Caco-2 (cell line): ENCODE measurements around the gene MTREX. TPM values are rescaled to one million over a fixed set of nuclear protein-coding genes. Genes with fewer than 3 reads are reported as not detected.

Experiments used
- BruUV-seq: library from RNA; stranded (reverse); fragments of 400-500 nt; replicated peaks from 2 replicates; lab custom pipeline; 2021; lab: Mats Ljungman, UMichigan
- CTCF ChIA-PET: fragments of 300-600 bp; sonication (Branson Sonifier 250); formaldehyde crosslinking; loops from one replicate; lab custom pipeline; 2022; ENCODE audit warnings: antibody characterized with exemption; lab: Charles Lee
- POLR2A ChIA-PET: fragments of 300-600 bp; sonication (Branson Sonifier 250); formaldehyde crosslinking; loops from one replicate; lab custom pipeline; 2022; ENCODE audit warnings: antibody characterized with exemption; lab: Charles Lee
- DNase-seq, 2 experiments: peaks; one replicate each; pipeline versions ENCODE4 v3.0.0 to v3.0.0-alpha.2; 2020 to 2022
- H3K27me3 ChIP-seq: replicated peaks from 2 replicates; pipeline ENCODE4 v1.6.0; 2011; ENCODE audit warnings: low read length; ENCODE audit not compliant: control insufficient read depth, insufficient read depth
- H3K36me3 ChIP-seq: 2 replicates; pipeline ENCODE4 v1.5.1; 2011; ENCODE audit warnings: low read length; ENCODE audit not compliant: control insufficient read depth, insufficient read depth
- H3K4me1 ChIP-seq: fragments of 250-450 bp; sonication (Bioruptor Pico); 2 replicates; pipeline ENCODE4 v1.5.1; 2020; ENCODE audit warnings: mild to moderate bottlenecking
- H3K4me3 ChIP-seq: 2 replicates; pipeline ENCODE4 v1.5.1; 2011; ENCODE audit warnings: low read depth, mild to moderate bottlenecking, control low read depth, low read length
- H3K9me3 ChIP-seq: fragments of 250-450 bp; sonication (Bioruptor Pico); 2 replicates; pipeline ENCODE4 v1.5.1; 2020; ENCODE audit warnings: mild to moderate bottlenecking, moderate library complexity
- H3K27ac Mint-ChIP-seq: one replicate; pipeline ENCODE4 v1.8.0; 2022; ENCODE audit warnings: mixed read lengths; ENCODE audit not compliant: unreplicated experiment
- H3K27me3 Mint-ChIP-seq: one replicate; pipeline ENCODE4 v1.8.0; 2022; ENCODE audit warnings: mixed read lengths; ENCODE audit not compliant: insufficient read depth, unreplicated experiment
- H3K36me3 Mint-ChIP-seq: one replicate; pipeline ENCODE4 v1.8.0; 2022; ENCODE audit warnings: mild to moderate bottlenecking, mixed read lengths; ENCODE audit not compliant: insufficient read depth, unreplicated experiment
- H3K4me1 Mint-ChIP-seq: one replicate; pipeline ENCODE4 v1.8.0; 2022; ENCODE audit warnings: low read depth, mixed read lengths; ENCODE audit not compliant: unreplicated experiment
- H3K4me3 Mint-ChIP-seq: one replicate; pipeline ENCODE4 v1.8.0; 2022; ENCODE audit warnings: mild to moderate bottlenecking, moderate library complexity, mixed read lengths; ENCODE audit not compliant: unreplicated experiment
- H3K9me3 Mint-ChIP-seq: one replicate; pipeline ENCODE4 v1.8.0; 2022; ENCODE audit warnings: mixed read lengths; ENCODE audit not compliant: unreplicated experiment
- intact Hi-C: fragments of 100-400 bp; cut with micrococcal nuclease; formaldehyde crosslinking; loops from one replicate; pipeline ENCODE4 v1.10.0; 2022; ENCODE audit not compliant: unreplicated experiment
- total RNA-seq: library from RNA; stranded (reverse); gene quantifications from 2 replicates; pipeline ENCODE4 v1.2.3, GENCODE V29; 2022
- TF ChIP-seq, protein P1 (sequence below), 2 experiments: fragments of 200-600 bp in 1 of 2; IDR thresholded peaks; 1 replicate in 1 of 2; 2 replicates in 1 of 2; pipeline versions ENCODE4 v1.5.1 to v1.8.0; 2011 to 2022; ENCODE audit warnings: antibody characterized with exemption in 1 of 2, control low read depth in 1 of 2, inconsistent platforms in 1 of 2, low read depth in 1 of 2, low read length in 1 of 2, mild to moderate bottlenecking in 1 of 2, moderate library complexity in 1 of 2; ENCODE audit not compliant: insufficient read depth in 1 of 2, severe bottlenecking in 1 of 2, unreplicated experiment in 1 of 2

The MTREX gene
- total RNA-seq, 1 experiment from 2014 or later, result 83.7 TPM

DNA sequence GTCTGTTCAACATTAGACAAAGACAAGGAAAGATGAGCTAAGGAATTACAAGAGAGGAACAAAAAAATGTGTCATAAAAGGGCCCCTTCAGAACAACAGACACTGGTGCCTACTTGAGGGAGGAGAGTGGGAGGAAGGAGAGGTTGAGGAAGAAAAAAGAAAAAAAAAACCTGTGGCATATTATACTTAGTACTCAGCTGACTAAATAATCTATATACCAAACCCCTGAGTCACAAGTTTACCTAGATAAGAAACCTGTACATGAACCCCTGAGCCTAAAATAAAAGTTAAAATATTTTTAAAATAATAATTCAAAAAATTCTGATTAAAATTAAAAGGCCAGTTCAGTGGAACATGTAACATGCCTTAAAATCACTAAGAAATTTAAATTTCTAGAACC, 107.3 kb downstream of the MTREX start:
- peak overlapping the region; percentile 40 for H3K27ac Mint-ChIP-seq

DNA sequence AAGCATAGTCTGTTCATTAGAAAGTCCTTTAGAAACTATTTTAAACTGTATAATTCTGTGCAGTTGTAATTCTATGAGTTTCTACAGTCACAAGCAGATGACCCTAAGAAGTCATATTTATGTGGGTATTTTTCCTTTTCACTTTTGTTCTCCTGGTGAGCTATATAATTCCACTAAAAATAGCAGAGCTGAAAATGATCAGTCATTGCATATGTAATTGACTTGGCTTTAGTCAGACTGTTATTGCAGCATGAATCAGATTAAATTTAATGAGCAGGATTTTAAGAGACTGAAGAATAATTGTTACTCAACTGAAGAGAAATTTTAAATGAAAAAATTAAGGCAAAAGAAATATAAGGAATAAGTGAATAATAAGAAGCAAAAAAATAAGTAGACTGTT, 108.5 kb downstream of the MTREX start:
- Histone ChIP-seq H3K27me3 (no peaks in the 10 kb centered on the region), H3K36me3 (peaks cover 1% of the 10 kb centered on the region; the same call in 1 of the 2 replicates), H3K4me1 (peaks cover 26% of the 10 kb centered on the region), H3K4me3 (no peak overlapping the region), H3K9me3 (no peaks in the 10 kb centered on the region)
- BruUV-seq, result no TSS peak
- CTCF ChIA-PET, result no interaction called here
- peaks cover 33% of the 10 kb centered on the region for H3K4me1 Mint-ChIP-seq
- peaks cover 54% of the 10 kb centered on the region for H3K36me3 Mint-ChIP-seq
- H3K27me3 Mint-ChIP-seq, result no peaks in the 10 kb centered on the region
- H3K4me3 Mint-ChIP-seq, result no peak overlapping the region
- H3K9me3 Mint-ChIP-seq, result no peaks in the 10 kb centered on the region
- no peak for DNase-seq
- TF ChIP-seq, protein P1, sequence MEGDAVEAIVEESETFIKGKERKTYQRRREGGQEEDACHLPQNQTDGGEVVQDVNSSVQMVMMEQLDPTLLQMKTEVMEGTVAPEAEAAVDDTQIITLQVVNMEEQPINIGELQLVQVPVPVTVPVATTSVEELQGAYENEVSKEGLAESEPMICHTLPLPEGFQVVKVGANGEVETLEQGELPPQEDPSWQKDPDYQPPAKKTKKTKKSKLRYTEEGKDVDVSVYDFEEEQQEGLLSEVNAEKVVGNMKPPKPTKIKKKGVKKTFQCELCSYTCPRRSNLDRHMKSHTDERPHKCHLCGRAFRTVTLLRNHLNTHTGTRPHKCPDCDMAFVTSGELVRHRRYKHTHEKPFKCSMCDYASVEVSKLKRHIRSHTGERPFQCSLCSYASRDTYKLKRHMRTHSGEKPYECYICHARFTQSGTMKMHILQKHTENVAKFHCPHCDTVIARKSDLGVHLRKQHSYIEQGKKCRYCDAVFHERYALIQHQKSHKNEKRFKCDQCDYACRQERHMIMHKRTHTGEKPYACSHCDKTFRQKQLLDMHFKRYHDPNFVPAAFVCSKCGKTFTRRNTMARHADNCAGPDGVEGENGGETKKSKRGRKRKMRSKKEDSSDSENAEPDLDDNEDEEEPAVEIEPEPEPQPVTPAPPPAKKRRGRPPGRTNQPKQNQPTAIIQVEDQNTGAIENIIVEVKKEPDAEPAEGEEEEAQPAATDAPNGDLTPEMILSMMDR (IDR thresholded peaks at IDR 0.05; ENCODE audit: insufficient read depth in 1 of 2, low read depth in 1 of 2, low read length in 1 of 2, severe bottlenecking in 1 of 2, unreplicated experiment in 1 of 2), result no peak
- POLR2A ChIA-PET, result no interaction called here
- H3K27ac Mint-ChIP-seq, result no peak overlapping the region
- intact Hi-C loops, result loop anchor here (5.0 kb wide), 1 partner anchor 116 kb away; the partner anchor contains the start of gene PLPP1

More for the DNA sequence above, 107.3 kb downstream of the MTREX start:
- H3K36me3 Mint-ChIP-seq, result peaks cover 50% of the 10 kb centered on the region
- no peaks in the 10 kb centered on the region for H3K27me3 Mint-ChIP-seq
- peaks cover 21% of the 10 kb centered on the region for H3K4me1 ChIP-seq
- TF ChIP-seq, protein P1 (IDR thresholded peaks at IDR 0.05; ENCODE audit: insufficient read depth in 1 of 2, low read depth in 1 of 2, low read length in 1 of 2, severe bottlenecking in 1 of 2, unreplicated experiment in 1 of 2), result no peak
- CTCF ChIA-PET, result no interaction called here
- no peaks in the 10 kb centered on the region for H3K9me3 Mint-ChIP-seq
- H3K4me1 Mint-ChIP-seq, result peaks cover 29% of the 10 kb centered on the region
- H3K4me3 ChIP-seq, result no peak overlapping the region
- no peak overlapping the region for H3K4me3 Mint-ChIP-seq
- intact Hi-C loops, result loop anchor here (5.0 kb wide), 1 partner anchor 117 kb away; the partner anchor contains the start of gene PLPP1
- no peaks in the 10 kb centered on the region for H3K27me3 ChIP-seq
- POLR2A ChIA-PET, result interaction anchor here (0.5 kb wide), 1 partner anchor 62 kb away, joined by 4 read pairs; no protein-coding TSS in a partner anchor
- H3K9me3 ChIP-seq, result no peaks in the 10 kb centered on the region
- no peaks in the 10 kb centered on the region; the same call in 1 of the 2 replicates for H3K36me3 ChIP-seq
- BruUV-seq, result no TSS peak
- DNase-seq, result no peak

DNA sequence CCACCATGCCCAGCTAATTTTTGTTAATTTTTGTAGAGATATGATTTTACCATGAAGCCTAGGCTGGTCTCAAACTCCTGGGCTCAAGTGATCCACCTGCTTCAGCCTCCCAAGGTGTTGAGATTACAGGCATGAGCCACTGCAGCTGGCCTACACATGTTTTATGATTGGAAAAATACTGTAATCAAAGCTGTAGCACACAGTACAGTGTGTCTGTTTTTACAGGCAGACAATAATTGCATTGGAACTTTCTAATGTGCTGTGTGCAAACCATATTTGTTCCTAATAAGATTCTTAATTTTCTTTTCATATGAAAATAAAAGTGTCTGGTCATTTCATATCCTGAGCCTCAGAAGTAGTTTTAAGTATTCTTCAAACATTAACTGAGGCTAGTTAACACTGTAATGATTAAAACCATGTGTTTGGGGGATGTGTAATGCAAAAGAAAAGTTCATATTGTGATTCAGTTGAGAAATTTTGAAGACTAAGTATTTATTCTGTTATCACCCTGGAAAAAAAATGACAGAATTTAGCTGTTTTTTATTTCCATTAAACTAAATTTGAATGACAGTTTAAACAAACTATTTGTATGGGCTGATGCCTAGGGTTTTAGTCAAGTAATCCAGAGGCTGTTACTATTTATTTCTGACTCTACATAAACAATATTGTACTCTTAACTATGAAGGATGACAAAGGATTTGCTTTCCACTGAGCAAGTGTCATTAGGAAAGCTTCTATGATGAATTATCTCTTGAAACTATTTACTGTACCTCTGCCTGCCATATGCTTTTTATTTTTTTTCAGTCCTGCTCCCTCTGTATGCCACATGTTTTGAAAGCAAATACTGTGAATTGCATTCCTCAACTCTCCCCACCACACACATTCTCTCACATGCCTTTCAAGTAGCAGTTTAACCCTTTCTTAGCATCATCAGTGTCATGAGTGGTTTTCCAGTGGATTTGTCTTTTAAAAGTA, 111.5 kb downstream of the MTREX start:
- Mint-ChIP-seq H3K36me3 (peaks cover 66% of the 10 kb centered on the region), H3K4me1 (peaks cover 33% of the 10 kb centered on the region), H3K27ac (peak overlapping the region; percentile 58), H3K27me3 (no peaks in the 10 kb centered on the region), H3K9me3 (no peaks in the 10 kb centered on the region), H3K4me3 (peak overlapping the region; percentile 2)
- CTCF ChIA-PET, result interaction anchor here (0.6 to 1.1 kb wide), 3 partner anchors 157 to 272 kb away, joined by 3 read pairs; no protein-coding TSS in a partner anchor
- Histone ChIP-seq H3K27me3 (no peaks in the 10 kb centered on the region), H3K9me3 (no peaks in the 10 kb centered on the region), H3K4me1 (peaks cover 26% of the 10 kb centered on the region), H3K4me3 (no peak overlapping the region), H3K36me3 (peaks cover 3% of the 10 kb centered on the region)
- TF ChIP-seq, protein P1 (IDR thresholded peaks at IDR 0.05; ENCODE audit: insufficient read depth in 1 of 2, low read depth in 1 of 2, low read length in 1 of 2, severe bottlenecking in 1 of 2, unreplicated experiment in 1 of 2), result no peak
- no TSS peak for BruUV-seq
- POLR2A ChIA-PET, result no interaction called here
- intact Hi-C loops, result loop anchor here (1.0 to 5.0 kb wide), 2 partner anchors 113 to 182 kb away; partner anchors contain the start of gene PLPP1
- peak; percentile 47 to 59 for DNase-seq
